ENCODE results near the gene TNP2.

The TNP2 gene

DNA sequence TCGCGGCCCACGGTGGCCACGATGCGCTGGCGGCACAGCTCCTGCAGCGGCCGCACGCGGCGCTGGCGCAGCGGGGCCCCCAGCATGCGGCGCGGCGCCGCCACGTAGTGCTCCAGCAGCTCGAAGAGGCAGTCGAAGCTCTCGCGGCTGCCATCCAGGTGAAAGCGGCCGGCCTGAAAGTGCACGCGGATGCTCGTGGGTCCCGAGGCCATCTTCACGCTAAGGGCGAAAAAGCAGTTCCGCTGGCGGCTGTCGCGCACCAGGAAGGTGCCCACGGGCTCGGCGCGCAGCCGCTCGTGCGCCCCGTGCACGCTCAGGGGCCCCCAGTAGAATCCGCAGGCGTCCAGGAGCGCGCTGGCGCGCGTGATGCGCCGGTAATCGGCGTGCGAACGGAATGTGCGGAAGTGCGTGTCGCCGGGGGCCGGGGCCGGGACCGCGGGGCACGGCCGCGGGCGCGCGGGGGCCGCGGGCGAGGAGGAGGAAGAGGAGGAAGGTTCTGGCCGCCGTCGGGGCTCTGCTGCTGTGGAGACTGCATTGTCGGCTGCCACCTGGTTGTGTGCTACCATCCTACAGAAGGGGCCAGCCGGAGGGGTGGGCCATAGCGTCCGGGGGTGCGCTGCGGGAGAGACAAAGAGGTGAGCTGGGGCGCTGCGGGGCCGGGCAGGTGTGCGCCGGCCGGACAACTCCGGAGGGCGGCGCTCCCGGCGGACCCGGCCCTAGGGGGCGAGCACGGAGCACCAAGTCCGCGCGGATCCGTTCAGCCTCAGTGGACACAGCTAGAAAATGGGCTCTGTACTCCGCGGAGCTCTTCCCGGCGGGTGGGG is 14.0 kb downstream of the TNP2 start:
- H3K9ac ChIP-seq (ENCODE audit: low read depth, low read length), result peak overlapping the region; percentile 92
- H3K27ac ChIP-seq (ENCODE audit: low read length), result peak overlapping the region; percentile 91
- no peak for TF ChIP-seq EZH2 (IDR thresholded peaks at IDR 0.05; ENCODE audit: borderline replicate concordance, low read depth, low read length, severe bottlenecking)
- TF ChIP-seq, protein P1, sequence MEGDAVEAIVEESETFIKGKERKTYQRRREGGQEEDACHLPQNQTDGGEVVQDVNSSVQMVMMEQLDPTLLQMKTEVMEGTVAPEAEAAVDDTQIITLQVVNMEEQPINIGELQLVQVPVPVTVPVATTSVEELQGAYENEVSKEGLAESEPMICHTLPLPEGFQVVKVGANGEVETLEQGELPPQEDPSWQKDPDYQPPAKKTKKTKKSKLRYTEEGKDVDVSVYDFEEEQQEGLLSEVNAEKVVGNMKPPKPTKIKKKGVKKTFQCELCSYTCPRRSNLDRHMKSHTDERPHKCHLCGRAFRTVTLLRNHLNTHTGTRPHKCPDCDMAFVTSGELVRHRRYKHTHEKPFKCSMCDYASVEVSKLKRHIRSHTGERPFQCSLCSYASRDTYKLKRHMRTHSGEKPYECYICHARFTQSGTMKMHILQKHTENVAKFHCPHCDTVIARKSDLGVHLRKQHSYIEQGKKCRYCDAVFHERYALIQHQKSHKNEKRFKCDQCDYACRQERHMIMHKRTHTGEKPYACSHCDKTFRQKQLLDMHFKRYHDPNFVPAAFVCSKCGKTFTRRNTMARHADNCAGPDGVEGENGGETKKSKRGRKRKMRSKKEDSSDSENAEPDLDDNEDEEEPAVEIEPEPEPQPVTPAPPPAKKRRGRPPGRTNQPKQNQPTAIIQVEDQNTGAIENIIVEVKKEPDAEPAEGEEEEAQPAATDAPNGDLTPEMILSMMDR (IDR thresholded peaks at IDR 0.05; ENCODE audit: borderline replicate concordance, extremely low read depth, low read length, poor library complexity, severe bottlenecking), result peak; percentile 43
- H3K36me3 ChIP-seq (ENCODE audit: insufficient read depth, low read length), result peaks cover 55% of the 10 kb centered on the region
- H3K27me3 ChIP-seq (ENCODE audit: insufficient read depth, low read length, poor library complexity), result no peaks in the 10 kb centered on the region
- no peak overlapping the region for H2AFZ ChIP-seq (ENCODE audit: low read depth, low read length)
- H4K20me1 ChIP-seq (ENCODE audit: insufficient read depth, low read length), result peaks cover 52% of the 10 kb centered on the region
- peaks cover 72% of the 10 kb centered on the region for H3K79me2 ChIP-seq (ENCODE audit: insufficient read depth, low read length)
- H3K4me1 ChIP-seq (ENCODE audit: insufficient read depth, low read length), result peaks cover 60% of the 10 kb centered on the region
- H3K9me3 ChIP-seq (ENCODE audit: insufficient read depth, low read length, severe bottlenecking), result no peaks in the 10 kb centered on the region
- H3K4me2 ChIP-seq (ENCODE audit: insufficient read depth, low read length), result peak overlapping the region; percentile 93
- peak; percentile 62 for DNase-seq
- peak overlapping the region; percentile 65 to 95 for H3K4me3 ChIP-seq (ENCODE audit: low read depth in 1 of 2, low read length in 2 of 2)
- ATAC-seq (ENCODE audit: insufficient read depth, low read depth), result peak; percentile 4

DNA sequence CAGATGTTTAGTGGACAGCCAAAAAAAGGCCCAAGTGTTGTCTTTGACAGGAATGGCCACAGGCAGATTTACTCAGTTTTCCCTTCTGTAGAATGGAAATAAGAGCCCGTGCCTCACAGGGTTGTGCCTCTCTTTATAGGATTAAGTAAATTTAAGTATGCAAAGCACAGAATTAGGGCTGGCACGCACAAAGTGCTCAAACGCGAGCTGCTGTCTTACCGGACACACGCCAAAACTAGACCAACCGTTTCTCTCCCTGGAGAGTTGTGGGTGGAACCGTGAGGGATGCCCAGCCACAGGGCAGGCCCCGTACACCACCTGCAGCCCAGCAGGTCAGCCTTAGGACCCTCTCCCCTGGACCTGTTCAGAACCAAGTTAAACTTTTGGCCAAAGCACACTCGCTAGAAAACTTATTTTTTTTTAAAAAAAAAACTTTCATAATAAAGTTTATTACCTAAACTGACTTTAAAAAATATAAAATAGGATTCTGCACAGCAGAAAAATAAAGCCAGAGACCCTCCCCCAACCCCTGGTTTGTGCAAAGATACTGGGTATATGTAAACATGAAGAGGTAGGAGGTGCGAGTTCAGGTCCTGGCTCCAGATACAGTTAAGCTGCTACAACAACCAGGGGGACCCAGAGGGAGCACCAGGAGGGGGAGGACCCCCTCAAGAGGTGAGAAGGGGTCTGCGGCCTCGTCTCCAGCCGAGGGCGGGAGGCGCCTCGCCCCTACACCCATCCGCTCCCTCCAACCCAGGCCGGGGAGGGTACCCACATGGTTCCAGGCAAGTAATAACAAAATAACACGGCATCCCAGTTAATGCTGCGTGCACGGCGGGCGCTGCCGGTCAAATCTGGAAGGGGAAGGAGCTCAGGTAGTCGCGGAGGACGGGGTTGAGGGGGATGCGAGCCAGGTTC is 14.9 kb downstream of the TNP2 start:
- peaks cover 57% of the 10 kb centered on the region for H3K4me1 ChIP-seq (ENCODE audit: insufficient read depth, low read length)
- peak overlapping the region; percentile 91 for H3K27ac ChIP-seq (ENCODE audit: low read length)
- ATAC-seq (ENCODE audit: insufficient read depth, low read depth) (no peak), DNase-seq (peak; percentile 52)
- peaks cover 72% of the 10 kb centered on the region for H3K79me2 ChIP-seq (ENCODE audit: insufficient read depth, low read length)
- peak overlapping the region; percentile 93 for H3K4me2 ChIP-seq (ENCODE audit: insufficient read depth, low read length)
- TF ChIP-seq EZH2 (IDR thresholded peaks at IDR 0.05; ENCODE audit: borderline replicate concordance, low read depth, low read length, severe bottlenecking), result no peak
- TF ChIP-seq, protein P1 (IDR thresholded peaks at IDR 0.05; ENCODE audit: borderline replicate concordance, extremely low read depth, low read length, poor library complexity, severe bottlenecking), result no peak
- no peaks in the 10 kb centered on the region for H3K27me3 ChIP-seq (ENCODE audit: insufficient read depth, low read length, poor library complexity)
- peak overlapping the region; percentile 65 to 95 for H3K4me3 ChIP-seq (ENCODE audit: low read depth in 1 of 2, low read length in 2 of 2)
- peak overlapping the region; percentile 92 for H3K9ac ChIP-seq (ENCODE audit: low read depth, low read length)
- no peaks in the 10 kb centered on the region for H3K9me3 ChIP-seq (ENCODE audit: insufficient read depth, low read length, severe bottlenecking)
- H3K36me3 ChIP-seq (ENCODE audit: insufficient read depth, low read length), result peaks cover 64% of the 10 kb centered on the region
- peaks cover 52% of the 10 kb centered on the region for H4K20me1 ChIP-seq (ENCODE audit: insufficient read depth, low read length)
- no peak overlapping the region for H2AFZ ChIP-seq (ENCODE audit: low read depth, low read length)

DNA sequence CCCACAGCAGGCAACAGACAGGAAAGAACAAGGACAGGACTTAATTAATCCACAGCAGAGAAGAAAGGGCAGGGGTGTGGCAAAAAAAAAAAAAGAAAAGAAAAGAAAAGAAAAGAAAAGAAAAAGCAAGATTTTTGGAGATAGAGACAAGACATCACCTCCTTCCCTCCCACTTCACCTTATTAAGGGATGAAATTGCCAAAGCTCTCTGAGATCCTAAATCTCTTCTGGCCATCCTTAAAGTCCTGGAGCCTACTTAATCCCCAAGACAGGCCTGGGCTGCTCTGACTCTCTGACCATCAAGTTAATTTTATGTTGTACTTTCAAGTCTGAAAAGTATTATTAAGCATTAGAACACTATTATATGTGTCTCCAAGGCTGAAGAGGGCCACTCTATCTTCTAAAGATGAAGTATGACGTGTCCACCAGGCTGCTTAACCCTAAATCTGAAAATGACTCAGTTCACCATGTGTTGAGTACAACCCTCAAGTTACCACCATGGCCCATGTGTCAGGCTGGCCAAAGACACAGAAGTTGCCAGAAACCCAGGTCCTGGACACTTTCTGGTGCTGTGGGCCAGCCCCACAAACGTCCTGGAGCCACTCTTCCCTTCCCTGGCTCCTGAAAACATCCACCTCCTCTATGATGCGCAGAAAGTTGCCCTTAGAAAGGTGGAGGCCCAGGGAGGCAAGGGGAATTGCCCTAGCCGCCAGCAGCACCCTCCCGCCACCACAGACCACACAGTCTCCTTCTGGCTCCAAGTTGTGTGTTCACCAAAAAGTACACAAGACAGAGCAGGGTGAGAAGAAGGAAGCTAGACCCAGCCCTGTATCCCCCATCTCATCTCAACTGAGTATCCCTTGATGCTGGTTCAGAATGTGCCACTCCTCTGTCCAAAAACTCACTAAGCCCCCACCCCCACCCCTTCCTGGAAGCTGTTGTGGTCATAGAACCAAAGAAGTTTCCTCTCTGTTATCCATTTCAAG is 15.8 kb downstream of the TNP2 start:
- TF ChIP-seq EZH2 (IDR thresholded peaks at IDR 0.05; ENCODE audit: borderline replicate concordance, low read depth, low read length, severe bottlenecking), result no peak
- TF ChIP-seq, protein P1 (IDR thresholded peaks at IDR 0.05; ENCODE audit: borderline replicate concordance, extremely low read depth, low read length, poor library complexity, severe bottlenecking), result peak; percentile 2
- Histone ChIP-seq H2AFZ (ENCODE audit: low read depth, low read length) (no peak overlapping the region), H3K4me3 (ENCODE audit: low read depth in 1 of 2, low read length in 2 of 2) (peak overlapping the region; percentile 65 to 95), H3K9me3 (ENCODE audit: insufficient read depth, low read length, severe bottlenecking) (no peaks in the 10 kb centered on the region), H3K36me3 (ENCODE audit: insufficient read depth, low read length) (peaks cover 69% of the 10 kb centered on the region), H3K27me3 (ENCODE audit: insufficient read depth, low read length, poor library complexity) (no peaks in the 10 kb centered on the region), H3K4me1 (ENCODE audit: insufficient read depth, low read length) (peaks cover 47% of the 10 kb centered on the region), H3K27ac (ENCODE audit: low read length) (peak overlapping the region; percentile 91), H3K79me2 (ENCODE audit: insufficient read depth, low read length) (peaks cover 72% of the 10 kb centered on the region), H4K20me1 (ENCODE audit: insufficient read depth, low read length) (peaks cover 52% of the 10 kb centered on the region), H3K9ac (ENCODE audit: low read depth, low read length) (peak overlapping the region; percentile 92), H3K4me2 (ENCODE audit: insufficient read depth, low read length) (peak overlapping the region; percentile 93)
- ATAC-seq (ENCODE audit: insufficient read depth, low read depth) (no peak), DNase-seq (peak; percentile 51)
